Tibial nerve (tissue), 4 donors: ENCODE measurements around the gene UMPS.

Source experiments
- EP300 ChIP-seq, 2 donors: sonication (generic); formaldehyde crosslinking; IDR thresholded peaks; one replicate each; pipeline ENCODE4 v1.6.1; 2017; ENCODE audit warnings: antibody characterized with exemption in 2 of 2, mild to moderate bottlenecking in 1 of 2
- POLR2A ChIP-seq, 2 donors: fragments of 450-650 bp; IDR thresholded peaks; one replicate each; pipeline ENCODE4 v1.6.1; 2017; ENCODE audit warnings: antibody characterized with exemption in 2 of 2, mild to moderate bottlenecking in 2 of 2, moderate library complexity in 2 of 2
- TF ChIP-seq, protein P1 (sequence below), 5 experiments: fragments of 200-600 bp in 3 of 5; fragments of 450-650 bp in 2 of 5; sonication (generic) in 3 of 5; IDR thresholded peaks; one replicate each; pipeline ENCODE4 v1.5.1; 2016 to 2019; ENCODE audit warnings: antibody characterized with exemption in 5 of 5, mild to moderate bottlenecking in 3 of 5, moderate library complexity in 2 of 5

DNA sequence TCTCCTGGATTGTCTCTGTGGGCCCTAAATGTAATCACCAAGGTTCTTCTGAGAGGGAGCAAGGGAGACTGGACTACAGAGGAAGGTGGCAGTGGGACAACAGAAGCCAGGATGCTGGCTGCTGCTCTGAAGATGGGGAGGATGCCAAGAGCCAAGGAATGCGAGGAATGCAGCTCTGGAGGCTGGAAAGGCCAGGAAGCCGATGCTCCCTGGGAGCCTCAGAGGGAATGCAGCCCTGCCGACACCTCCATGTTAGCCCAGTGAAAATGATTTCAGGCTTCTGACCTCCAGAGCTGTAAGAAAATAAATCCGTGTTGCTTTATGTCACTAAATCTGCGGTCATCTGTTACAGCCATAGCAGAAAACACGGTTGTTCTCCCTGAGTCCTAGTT, 44.1 kb downstream of the UMPS start:
- TF ChIP-seq, protein P1, sequence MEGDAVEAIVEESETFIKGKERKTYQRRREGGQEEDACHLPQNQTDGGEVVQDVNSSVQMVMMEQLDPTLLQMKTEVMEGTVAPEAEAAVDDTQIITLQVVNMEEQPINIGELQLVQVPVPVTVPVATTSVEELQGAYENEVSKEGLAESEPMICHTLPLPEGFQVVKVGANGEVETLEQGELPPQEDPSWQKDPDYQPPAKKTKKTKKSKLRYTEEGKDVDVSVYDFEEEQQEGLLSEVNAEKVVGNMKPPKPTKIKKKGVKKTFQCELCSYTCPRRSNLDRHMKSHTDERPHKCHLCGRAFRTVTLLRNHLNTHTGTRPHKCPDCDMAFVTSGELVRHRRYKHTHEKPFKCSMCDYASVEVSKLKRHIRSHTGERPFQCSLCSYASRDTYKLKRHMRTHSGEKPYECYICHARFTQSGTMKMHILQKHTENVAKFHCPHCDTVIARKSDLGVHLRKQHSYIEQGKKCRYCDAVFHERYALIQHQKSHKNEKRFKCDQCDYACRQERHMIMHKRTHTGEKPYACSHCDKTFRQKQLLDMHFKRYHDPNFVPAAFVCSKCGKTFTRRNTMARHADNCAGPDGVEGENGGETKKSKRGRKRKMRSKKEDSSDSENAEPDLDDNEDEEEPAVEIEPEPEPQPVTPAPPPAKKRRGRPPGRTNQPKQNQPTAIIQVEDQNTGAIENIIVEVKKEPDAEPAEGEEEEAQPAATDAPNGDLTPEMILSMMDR (IDR thresholded peaks at IDR 0.05) = no peak
- TF ChIP-seq POLR2A (IDR thresholded peaks at IDR 0.05) (no peak), EP300 (IDR thresholded peaks at IDR 0.05) (no peak)
